Peyer's patch (tissue), 4 donors: ENCODE data around the gene DNAL1. TPM values are rescaled to one million over a fixed set of nuclear protein-coding genes. Genes with fewer than 3 reads are reported as not detected.

ENCODE experiments used
- DNase-seq, 3 donors: peaks; one replicate each; pipeline ENCODE4 v3.0.0-alpha.2; 2017 to 2019
- H3K27ac ChIP-seq, 4 donors: fragments of 200-600 bp; sonication (generic); one replicate each; pipeline ENCODE4 v1.5.1; 2016 to 2019
- H3K27me3 ChIP-seq, 2 donors: fragments of 200-600 bp; sonication (generic); one replicate each; pipeline ENCODE4 v1.5.1; 2019
- H3K36me3 ChIP-seq, 3 donors: fragments of 200-600 bp; sonication (generic); one replicate each; pipeline ENCODE4 v1.5.1; 2016 to 2019
- H3K4me1 ChIP-seq, 4 donors: fragments of 200-600 bp; sonication (generic); one replicate each; pipeline ENCODE4 v1.5.1; 2016 to 2019
- H3K4me3 ChIP-seq, 4 donors: fragments of 200-600 bp; sonication (generic); 1 replicate in 3 of 4; 2 replicates in 1 of 4; pipeline ENCODE4 v1.5.1; 2016 to 2019; ENCODE audit warnings: mild to moderate bottlenecking in 1 of 4
- H3K9me3 ChIP-seq, 4 donors: fragments of 200-600 bp; sonication (generic); one replicate each; pipeline ENCODE4 v1.5.1; 2016 to 2019; ENCODE audit warnings: mild to moderate bottlenecking in 1 of 4
- POLR2A ChIP-seq, 2 donors: fragments of 450-650 bp; IDR thresholded peaks; one replicate each; pipeline ENCODE4 v1.5.1; 2017; ENCODE audit warnings: antibody characterized with exemption in 2 of 2, mild to moderate bottlenecking in 2 of 2, moderate library complexity in 2 of 2
- total RNA-seq, 4 donors: library from RNA; depleted of rRNA; stranded (reverse); fragments of >200 nt; gene quantifications; one replicate each; pipeline ENCODE4 v1.1.0, GENCODE V29; 2016
- TF ChIP-seq, protein P1 (sequence below), 6 experiments: fragments of 450-650 bp in 4 of 6; fragments of 200-600 bp in 2 of 6; sonication (generic) in 1 of 6; IDR thresholded peaks; one replicate each; pipeline ENCODE4 v1.5.1; 2017 to 2019; ENCODE audit warnings: antibody characterized with exemption in 6 of 6, mild to moderate bottlenecking in 3 of 6, moderate library complexity in 1 of 6

The DNAL1 gene
- total RNA-seq, 4 donors from 2014 or later: 1.7 to 7.6 (median 4.6) TPM

- H3K9me3 ChIP-seq: no peaks in the 10 kb centered on the region
- no peak for TF ChIP-seq POLR2A (IDR thresholded peaks at IDR 0.05)
- TF ChIP-seq, protein P1, sequence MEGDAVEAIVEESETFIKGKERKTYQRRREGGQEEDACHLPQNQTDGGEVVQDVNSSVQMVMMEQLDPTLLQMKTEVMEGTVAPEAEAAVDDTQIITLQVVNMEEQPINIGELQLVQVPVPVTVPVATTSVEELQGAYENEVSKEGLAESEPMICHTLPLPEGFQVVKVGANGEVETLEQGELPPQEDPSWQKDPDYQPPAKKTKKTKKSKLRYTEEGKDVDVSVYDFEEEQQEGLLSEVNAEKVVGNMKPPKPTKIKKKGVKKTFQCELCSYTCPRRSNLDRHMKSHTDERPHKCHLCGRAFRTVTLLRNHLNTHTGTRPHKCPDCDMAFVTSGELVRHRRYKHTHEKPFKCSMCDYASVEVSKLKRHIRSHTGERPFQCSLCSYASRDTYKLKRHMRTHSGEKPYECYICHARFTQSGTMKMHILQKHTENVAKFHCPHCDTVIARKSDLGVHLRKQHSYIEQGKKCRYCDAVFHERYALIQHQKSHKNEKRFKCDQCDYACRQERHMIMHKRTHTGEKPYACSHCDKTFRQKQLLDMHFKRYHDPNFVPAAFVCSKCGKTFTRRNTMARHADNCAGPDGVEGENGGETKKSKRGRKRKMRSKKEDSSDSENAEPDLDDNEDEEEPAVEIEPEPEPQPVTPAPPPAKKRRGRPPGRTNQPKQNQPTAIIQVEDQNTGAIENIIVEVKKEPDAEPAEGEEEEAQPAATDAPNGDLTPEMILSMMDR (IDR thresholded peaks at IDR 0.05): no peak
- no peak overlapping the region for H3K4me3 ChIP-seq
- H3K27me3 ChIP-seq: no peaks in the 10 kb centered on the region
- no peaks in the 10 kb centered on the region for H3K4me1 ChIP-seq
- DNase-seq: no peak
- no peak overlapping the region for H3K27ac ChIP-seq
- H3K36me3 ChIP-seq: no peaks in the 10 kb centered on the region
These were observed 42.1 kb downstream of the DNAL1 start for GRCh38 chr14:73686901-73687300.

DNA sequence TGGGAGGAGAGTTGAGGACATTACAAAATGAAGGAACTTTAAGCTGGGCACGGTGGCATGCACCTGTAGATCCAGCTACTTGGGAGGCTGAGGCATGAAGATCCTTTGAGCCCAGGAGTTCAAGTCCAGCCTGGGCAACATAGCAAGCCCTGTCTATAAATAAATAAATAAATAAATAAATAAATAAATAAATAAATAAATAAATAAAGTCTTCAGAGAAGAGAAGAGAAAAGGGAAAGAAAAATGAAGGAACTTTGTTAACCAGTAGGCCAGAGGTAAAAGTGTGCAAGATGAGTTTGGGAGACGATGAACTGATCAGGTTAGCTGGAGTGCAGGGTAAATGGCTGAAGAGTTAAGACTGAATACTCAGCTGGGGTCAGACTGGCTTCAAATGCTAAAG is 49.3 kb downstream of the DNAL1 start:
- H3K9me3 ChIP-seq: no peaks in the 10 kb centered on the region
- no peak overlapping the region for H3K27ac ChIP-seq
- no peak for DNase-seq
- no peaks in the 10 kb centered on the region for H3K4me1 ChIP-seq
- no peaks in the 10 kb centered on the region for H3K36me3 ChIP-seq
- no peak overlapping the region for H3K4me3 ChIP-seq
- TF ChIP-seq POLR2A (IDR thresholded peaks at IDR 0.05): no peak
- TF ChIP-seq, protein P1 (IDR thresholded peaks at IDR 0.05): no peak
- no peaks in the 10 kb centered on the region for H3K27me3 ChIP-seq

- Histone ChIP-seq H3K4me1 (no peaks in the 10 kb centered on the region), H3K27ac (no peak overlapping the region), H3K4me3 (no peak overlapping the region), H3K27me3 (no peaks in the 10 kb centered on the region), H3K9me3 (no peaks in the 10 kb centered on the region), H3K36me3 (no peaks in the 10 kb centered on the region)
- TF ChIP-seq, protein P1 (IDR thresholded peaks at IDR 0.05): no peak
- TF ChIP-seq POLR2A (IDR thresholded peaks at IDR 0.05): no peak
- DNase-seq: no peak
These were observed 50.3 kb downstream of the DNAL1 start for GRCh38 chr14:73695082-73695481.

- no peak overlapping the region for H3K4me3 ChIP-seq
- TF ChIP-seq, protein P1 (IDR thresholded peaks at IDR 0.05): no peak
- no peak for TF ChIP-seq POLR2A (IDR thresholded peaks at IDR 0.05)
- no peaks in the 10 kb centered on the region for H3K27me3 ChIP-seq
- H3K9me3 ChIP-seq: no peaks in the 10 kb centered on the region
- DNase-seq: no peak
- H3K27ac ChIP-seq: no peak overlapping the region
- no peaks in the 10 kb centered on the region for H3K4me1 ChIP-seq
- H3K36me3 ChIP-seq: no peaks in the 10 kb centered on the region
These were observed 51.2 kb downstream of the DNAL1 start for GRCh38 chr14:73695997-73696396.

- no peak overlapping the region for H3K27ac ChIP-seq
- H3K27me3 ChIP-seq: no peaks in the 10 kb centered on the region
- H3K9me3 ChIP-seq: no peaks in the 10 kb centered on the region
- H3K36me3 ChIP-seq: no peaks in the 10 kb centered on the region
- DNase-seq: no peak
- no peak overlapping the region for H3K4me3 ChIP-seq
- TF ChIP-seq POLR2A (IDR thresholded peaks at IDR 0.05): no peak
- TF ChIP-seq, protein P1 (IDR thresholded peaks at IDR 0.05): no peak
- H3K4me1 ChIP-seq: no peaks in the 10 kb centered on the region
These were observed 51.9 kb downstream of the DNAL1 start for GRCh38 chr14:73696466-73697400.
